NCI-H345 (cell line): Measurements from ENCODE around the gene CDCA4.
"Not testable (repeated sequence)": the region's sequence is repeated elsewhere in the genome, so short reads cannot be mapped to it uniquely, and the experiment has no call there.

Source experiments
- DNase-seq: peaks from one replicate; lab custom pipeline; 2025; lab: John Stamatoyannopoulos, UW

CDCA4 gene

DNA sequence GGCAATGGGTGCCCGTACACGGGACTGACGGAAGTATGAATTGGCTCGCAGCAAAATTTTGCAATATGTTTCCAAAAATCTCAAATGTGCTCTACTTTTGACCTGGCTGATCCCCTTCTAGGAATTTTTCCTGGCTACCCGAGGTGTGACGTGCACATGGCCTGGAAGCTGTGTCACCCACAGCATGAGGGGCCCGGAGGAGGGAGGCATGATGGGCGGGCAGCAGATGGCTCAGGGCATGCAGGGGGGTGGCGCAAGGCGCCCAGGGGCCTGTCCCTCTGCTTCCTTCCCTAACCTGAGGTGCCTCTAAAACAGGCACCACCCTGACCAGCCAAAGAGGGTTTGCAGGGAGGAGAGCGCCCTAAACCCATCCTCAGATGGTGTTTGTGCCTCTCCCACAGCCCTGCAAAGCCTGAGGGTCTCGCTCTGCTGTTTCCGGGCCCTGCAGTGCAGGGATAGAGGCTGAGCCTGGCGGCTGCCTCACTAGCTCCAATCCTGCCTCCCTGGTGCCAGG, 37.7 kb upstream of the CDCA4 start:
- no peak for DNase-seq

- no peak for DNase-seq
Measured at GRCh38 chr14:105056303-105056831, 35.5 kb upstream of the CDCA4 start.

DNA sequence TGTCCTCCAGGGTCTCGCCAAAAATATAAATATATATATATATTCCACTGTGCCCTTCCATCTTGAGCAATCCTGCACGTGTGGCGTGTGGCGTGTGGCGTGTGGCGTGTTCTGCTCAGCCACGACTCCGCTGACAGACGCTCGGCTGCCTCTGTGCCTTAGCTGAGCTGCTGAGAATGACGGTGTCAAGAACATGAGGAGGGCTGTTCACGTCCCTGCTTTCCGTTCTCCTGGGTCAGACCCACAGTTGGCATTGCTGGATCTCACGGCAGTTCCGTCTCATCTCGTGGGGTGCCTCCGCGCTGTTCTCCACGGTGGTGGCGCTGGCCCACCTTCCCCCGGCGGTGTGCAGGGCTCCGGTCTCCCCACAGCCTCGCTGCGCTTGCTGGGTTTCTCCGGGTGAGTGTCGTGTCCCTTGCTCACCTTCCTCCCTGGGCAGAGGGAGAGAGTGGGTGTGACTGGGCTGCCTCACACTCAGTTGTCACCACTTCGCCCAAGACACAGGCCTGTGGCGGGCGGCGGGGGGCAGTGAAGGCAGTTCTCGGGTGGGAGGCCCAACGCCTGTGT, 34.9 kb upstream of the CDCA4 start:
- no peak for DNase-seq

DNA sequence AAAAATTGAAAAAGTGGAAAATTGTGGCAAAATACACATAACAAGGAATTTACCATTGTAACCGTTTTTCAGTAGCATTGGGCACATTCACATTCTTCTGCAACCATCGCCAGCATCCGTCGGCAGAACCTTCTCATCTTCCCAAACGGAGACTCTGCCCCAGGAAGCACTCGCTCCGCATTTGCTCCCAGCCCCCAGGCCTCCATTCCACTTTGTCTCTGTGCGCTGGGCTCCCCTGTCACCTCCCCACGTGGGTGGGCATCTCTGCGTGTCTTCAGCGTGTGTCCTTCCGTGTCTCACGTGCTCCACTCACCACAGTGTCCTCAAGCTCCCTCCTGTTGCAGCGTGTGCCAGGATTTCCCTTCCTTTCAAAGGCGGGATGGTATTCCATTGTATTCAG, 34.5 kb upstream of the CDCA4 start:
- DNase-seq = no peak

DNA sequence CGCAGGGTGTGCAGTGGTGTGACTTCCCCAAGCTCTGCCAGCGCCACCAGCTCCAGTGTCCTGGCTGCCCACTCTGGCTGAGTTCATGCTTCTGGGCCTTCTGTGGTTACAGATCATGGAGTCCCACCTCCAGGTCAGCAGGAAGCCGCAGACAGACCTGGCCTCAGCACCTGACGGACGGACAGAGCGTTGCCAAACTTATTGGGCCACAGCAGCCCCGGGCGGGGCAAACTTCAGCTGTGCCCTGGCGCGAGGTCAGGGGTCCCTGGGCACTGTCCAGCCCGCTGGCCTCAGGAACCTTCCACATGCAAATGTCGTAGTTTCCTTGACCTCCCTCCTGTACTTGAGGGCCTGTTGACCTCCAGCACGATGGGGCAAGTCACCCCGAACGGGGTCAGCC, 33.1 kb upstream of the CDCA4 start:
- no peak for DNase-seq

GRCh38 chr14:105053421-105053820, 32.5 kb upstream of the CDCA4 start:
- no peak for DNase-seq

DNA sequence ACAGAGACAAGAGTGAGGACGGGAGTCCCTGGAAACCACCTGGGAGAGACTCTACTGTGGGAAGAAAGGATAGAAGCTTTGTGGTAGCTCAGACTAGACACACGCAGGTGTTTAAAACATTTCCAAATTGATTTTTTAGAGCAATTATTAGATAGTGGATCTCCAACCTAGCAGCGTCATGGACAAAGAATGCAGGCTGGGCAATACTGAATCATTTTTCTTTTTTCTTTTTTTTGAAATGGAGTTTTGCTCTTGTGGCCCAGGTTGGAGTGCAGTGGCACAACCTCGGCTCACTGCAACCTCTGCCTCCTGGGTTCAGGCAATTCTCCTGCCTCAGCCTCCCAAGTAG, 31.2 kb upstream of the CDCA4 start:
- no peak for DNase-seq

DNA sequence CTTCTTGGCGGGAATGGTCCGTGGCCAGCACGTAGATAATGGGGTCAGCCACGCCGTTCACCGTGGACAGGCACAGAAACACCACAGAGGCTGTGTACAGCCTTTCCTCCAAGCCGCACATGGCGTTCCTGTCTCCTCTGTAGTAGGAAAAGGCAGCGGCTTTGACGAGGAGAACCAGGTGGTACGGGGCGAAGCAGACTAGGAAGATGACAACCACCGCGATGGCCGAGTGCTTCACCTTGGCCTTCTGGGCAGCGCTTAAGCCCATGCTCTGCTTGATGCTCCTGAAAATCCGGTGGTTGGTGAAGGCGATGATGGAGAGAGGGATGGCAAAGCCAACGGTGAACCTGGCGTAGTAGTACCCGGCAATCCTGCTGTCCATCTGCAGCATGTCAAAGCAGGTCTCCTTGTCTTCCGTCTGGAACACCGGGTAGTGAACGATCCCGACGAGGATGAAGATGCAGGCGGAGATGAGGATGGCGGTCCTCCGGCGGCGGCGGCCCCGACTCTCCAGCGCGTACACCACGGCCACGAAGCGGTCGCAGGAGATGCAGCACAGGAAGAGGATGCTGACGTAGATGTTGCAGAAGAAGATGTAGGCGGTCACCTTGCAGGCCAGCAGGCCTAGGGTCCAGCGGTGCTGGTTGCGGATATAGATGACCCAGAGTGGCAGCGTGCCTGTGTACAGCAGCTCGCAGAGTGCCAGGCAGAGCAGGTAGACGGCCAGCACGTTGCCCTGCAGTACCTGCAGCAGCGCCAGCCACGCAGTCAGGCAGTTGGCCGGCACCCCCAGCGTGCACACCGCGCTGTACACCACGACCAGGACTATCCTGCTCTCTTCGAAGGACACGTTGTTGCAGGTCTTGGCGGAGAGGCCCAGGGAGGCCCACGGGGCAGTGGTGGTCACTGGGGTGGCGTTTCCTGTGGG, 30.6 kb upstream of the CDCA4 start:
- no peak for DNase-seq

- peak; percentile 82 for DNase-seq
Measured at GRCh38 chr14:105050551-105050897, 29.6 kb upstream of the CDCA4 start.

DNA sequence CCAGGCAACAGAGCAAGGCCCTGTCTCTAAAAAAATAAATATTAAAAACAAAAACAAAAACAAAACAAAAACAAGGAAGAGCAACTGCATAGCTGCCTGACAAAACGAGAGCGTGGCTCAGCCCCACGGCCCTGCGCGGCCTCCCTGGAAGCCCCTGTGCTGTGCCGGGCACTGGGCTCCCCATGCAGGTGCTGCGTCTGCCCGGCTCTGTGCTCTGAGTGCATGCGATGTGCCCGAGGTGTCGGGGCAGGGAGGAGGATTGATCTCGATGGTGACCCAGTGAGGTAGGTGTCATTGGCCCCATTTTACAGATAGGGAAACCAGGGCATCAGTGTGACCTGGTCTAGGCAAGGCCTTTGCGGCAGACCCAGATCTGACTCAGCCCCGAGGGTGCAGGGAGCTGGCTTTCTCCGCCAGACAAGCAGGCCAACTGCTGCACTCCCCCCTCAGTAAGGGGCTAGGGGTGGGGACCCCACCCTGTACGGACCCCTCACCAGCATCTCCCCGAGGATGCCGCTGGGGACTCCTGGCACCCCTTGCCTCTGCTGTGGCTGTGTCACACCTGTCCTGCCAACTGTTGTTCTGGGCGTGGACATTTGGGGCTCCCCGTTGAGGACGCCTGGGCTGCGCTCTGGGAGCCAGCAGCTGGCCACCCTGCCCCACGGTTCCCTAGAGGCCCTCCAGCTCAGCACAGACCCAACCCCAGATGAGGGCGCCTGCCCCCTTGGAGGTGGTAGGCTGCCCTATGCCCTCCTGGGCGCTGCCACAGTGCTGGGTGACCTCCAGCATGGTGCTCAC, 29.1 kb upstream of the CDCA4 start:
- DNase-seq = peak; percentile 55

DNA sequence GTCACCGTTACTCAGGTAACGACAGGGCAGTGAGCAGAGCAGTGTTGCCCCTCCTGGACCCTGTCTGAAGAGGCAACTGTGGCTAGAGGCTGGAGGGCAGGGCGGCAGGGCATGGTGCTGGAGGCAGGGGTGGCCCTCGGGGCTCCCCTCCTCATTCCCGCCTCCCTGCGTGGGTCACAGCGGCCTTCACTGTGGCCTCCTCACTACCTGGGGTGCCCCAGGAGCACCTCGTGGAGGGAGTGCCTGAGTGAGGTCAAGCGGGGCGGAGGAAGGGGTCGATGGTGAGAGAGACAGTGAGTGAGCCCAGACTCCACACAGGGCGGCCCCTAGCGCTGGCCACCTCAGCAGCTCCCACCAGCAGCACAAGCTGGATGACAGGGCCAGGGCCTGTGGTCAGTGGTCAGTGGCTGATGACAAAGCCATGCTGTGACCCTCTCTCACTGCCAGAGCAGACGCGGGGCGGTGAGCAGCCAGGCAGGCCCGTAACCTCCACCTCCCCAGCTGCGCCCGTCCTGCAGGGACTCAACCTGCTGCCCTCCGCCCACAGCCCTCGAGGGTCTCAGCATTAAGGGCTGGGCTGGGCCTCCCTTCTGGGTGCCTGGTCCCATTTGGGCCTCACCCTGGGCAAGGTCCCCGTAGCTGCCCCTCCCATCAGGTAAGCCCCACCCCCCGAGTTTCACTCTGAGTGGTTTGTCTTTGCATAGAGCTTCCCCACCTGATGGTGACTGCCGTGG, 26.6 kb upstream of the CDCA4 start:
- DNase-seq = no peak

DNA sequence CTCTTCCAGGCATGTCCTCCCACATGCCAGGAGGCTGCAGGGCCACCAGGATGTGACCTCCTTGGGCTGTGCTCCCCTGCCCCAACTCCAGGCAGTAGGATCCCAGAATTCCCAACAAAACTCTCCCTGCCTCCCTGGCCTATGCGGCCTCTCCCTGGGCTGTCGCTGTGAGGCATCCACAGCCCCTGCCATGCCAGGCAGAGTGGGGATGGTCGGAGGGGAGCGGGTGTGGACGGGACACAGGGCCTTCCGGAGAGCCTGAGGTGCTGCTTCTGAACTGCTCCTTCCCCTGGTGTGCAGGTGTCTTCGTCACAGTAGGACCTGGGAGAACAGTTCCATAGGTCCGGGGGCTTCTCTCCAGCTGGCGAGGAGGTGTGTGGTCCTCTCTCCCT, 26.0 kb upstream of the CDCA4 start:
- DNase-seq = no peak

DNA sequence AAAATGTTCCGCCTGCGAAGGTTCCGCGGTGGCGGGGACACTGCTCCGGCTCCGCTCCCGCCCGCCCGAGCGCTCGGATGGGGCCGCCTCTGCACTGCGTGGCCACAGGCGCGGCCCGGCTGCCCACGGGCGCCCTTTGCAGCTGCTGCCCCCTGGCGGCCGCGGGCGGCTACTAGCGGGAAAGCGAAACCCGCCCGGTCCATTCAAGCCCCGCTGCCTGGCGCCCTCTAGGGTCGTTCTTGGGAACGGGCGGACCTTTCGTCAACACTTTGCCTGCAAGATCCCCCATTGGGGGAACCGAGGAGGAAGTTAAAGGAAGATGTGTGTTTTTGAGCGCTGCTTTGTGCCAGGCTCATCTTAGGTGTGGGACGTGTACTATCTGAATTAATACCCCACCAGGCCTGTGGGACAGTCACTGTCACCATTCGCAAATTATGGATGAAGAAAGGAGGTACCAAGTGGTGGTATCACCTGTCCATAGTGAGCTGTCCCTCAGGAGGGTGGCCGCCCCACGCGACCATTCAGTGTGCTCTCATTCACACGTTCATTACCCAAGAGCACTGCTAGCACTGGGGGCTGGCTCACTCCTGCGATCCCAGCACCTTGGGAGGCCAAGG, 24.9 kb upstream of the CDCA4 start:
- DNase-seq = peak; percentile 91

GRCh38 chr14:105043641-105044040, 22.8 kb upstream of the CDCA4 start:
- no peak for DNase-seq

DNA sequence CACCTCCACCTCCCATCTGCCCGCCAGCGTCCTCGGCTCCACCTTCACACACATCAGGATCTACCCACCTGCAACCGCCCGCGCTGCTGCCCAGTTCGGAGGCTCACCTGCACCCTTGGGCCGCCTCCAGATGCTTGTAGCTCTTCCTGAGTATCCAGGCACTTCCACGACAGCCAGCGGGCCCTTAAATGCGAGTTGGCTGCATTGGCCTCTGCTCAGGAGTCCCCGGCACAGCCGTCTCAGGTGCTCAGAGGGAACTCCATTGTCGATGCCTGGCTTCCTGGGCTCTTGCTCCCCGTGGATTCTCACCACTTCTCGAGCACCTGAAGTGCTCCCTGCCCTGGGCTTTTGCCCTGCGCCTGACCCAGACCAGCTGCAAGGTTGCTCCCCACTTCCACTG, 21.9 kb upstream of the CDCA4 start:
- no peak for DNase-seq

- DNase-seq = no peak
Measured at GRCh38 chr14:105041841-105042765, 21.2 kb upstream of the CDCA4 start.

DNA sequence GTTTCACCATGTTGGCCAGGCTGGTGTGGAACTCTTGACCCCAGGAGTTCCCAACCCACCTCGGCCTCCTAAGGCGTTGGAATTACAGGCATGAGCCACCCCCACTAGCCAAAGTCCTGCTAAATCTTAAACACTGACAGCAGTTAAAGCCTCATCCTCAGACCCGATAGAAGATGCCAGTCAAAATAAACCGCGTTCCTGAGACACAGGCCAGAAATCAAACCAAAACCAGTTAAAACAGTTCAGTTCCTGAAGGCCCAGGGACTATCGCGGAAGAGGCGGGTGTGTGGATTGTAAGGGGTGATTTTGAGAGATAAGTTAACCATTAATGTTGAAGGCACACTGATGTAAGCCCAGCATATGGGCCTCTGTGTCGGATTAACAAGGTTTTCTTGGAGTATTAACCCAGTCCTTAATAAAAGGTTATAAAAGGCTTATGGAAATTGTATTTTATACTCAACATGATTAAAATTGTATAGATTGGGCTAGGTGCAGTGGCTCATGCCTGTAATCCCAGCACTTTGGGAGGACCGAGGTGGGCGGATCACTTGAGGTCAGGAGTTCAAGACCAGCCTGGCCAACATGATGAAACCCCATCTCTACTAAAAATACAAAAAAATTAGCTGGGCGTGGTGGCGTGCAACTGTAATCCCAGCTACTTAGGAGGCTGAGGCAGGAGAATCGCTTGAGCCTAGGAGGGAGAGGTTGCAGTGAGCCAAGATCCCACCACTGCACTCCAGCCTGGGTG, 18.7 kb upstream of the CDCA4 start:
- DNase-seq = no peak

- DNase-seq = not testable (repeated sequence)
Measured at GRCh38 chr14:105035616-105036015, 14.7 kb upstream of the CDCA4 start.

- no peak for DNase-seq
Measured at GRCh38 chr14:105034315-105035039, 13.6 kb upstream of the CDCA4 start.
